GM23338 (cell line): ENCODE measurements around the gene SCML1. TPM values are rescaled to one million over a fixed set of nuclear protein-coding genes. Genes with fewer than 3 reads are reported as not detected.

Source experiments
- ATAC-seq: fragments of 200-7000 bp; cut with Tn5 transposase; 3 replicates; pipeline ENCODE4 v1.9.1; 2020
- DNase-seq: peaks from one replicate; pipeline ENCODE4 v3.0.0-alpha.2; 2015; ENCODE audit warnings: low spot score
- H2AFZ ChIP-seq: fragments of 200-600 bp; sonication (generic); 2 replicates; pipeline ENCODE4 v1.8.0; 2016; ENCODE audit warnings: antibody characterized with exemption, mild to moderate bottlenecking, moderate library complexity
- H3F3A ChIP-seq: fragments of 200-600 bp; sonication (generic); replicated peaks from 2 replicates; pipeline ENCODE4 v1.8.0; 2017; ENCODE audit warnings: antibody characterized with exemption, mixed run types, low read depth
- H3K27ac ChIP-seq: fragments of 200-600 bp; sonication (generic); 2 replicates; pipeline ENCODE4 v1.6.1; 2016; ENCODE audit warnings: low read depth
- H3K27me3 ChIP-seq: fragments of 200-600 bp; sonication (generic); 2 replicates; pipeline ENCODE4 v1.8.0; 2016; ENCODE audit warnings: mild to moderate bottlenecking, mixed run types, moderate library complexity; ENCODE audit not compliant: insufficient read depth
- H3K36me3 ChIP-seq: fragments of 200-600 bp; sonication (generic); 2 replicates; pipeline ENCODE4 v1.8.0; 2016; ENCODE audit warnings: mild to moderate bottlenecking; ENCODE audit not compliant: insufficient read depth
- H3K4me1 ChIP-seq: fragments of 200-600 bp; sonication (generic); 2 replicates; pipeline ENCODE4 v1.8.0; 2016; ENCODE audit warnings: mild to moderate bottlenecking, moderate library complexity; ENCODE audit not compliant: insufficient read depth
- H3K4me2 ChIP-seq: fragments of 200-600 bp; sonication (generic); 2 replicates; pipeline ENCODE4 v1.7.1; 2017; ENCODE audit warnings: mixed run types
- H3K4me3 ChIP-seq: fragments of 200-600 bp; sonication (generic); 2 replicates; pipeline ENCODE4 v1.6.1; 2016; ENCODE audit warnings: mixed run types
- H3K79me2 ChIP-seq: fragments of 200-600 bp; sonication (generic); replicated peaks from 2 replicates; pipeline ENCODE4 v1.8.0; 2017; ENCODE audit warnings: mild to moderate bottlenecking; ENCODE audit not compliant: insufficient read depth
- H3K9me2 ChIP-seq: fragments of 200-600 bp; sonication (generic); 2 replicates; pipeline ENCODE4 v1.8.0; 2017; ENCODE audit not compliant: insufficient read depth
- H4K20me1 ChIP-seq: fragments of 200-600 bp; sonication (generic); replicated peaks from 2 replicates; pipeline ENCODE4 v1.8.0; 2017; ENCODE audit warnings: mild to moderate bottlenecking; ENCODE audit not compliant: insufficient read depth
- H3K27ac Mint-ChIP-seq: 2 replicates; pipeline ENCODE4 v1.8.0; 2020; ENCODE audit warnings: inconsistent platforms, mild to moderate bottlenecking, moderate library complexity, mixed read lengths
- H3K27me3 Mint-ChIP-seq: 3 replicates; pipeline ENCODE4 v1.8.0; 2022; ENCODE audit warnings: low read depth, mild to moderate bottlenecking, moderate library complexity, mixed read lengths, inconsistent platforms; ENCODE audit not compliant: insufficient read depth, poor library complexity
- H3K36me3 Mint-ChIP-seq: 3 replicates; pipeline ENCODE4 v1.8.0; 2021; ENCODE audit warnings: low read depth, mild to moderate bottlenecking, inconsistent platforms, moderate library complexity, mixed read lengths
- H3K4me1 Mint-ChIP-seq: 3 replicates; pipeline ENCODE4 v1.8.0; 2020; ENCODE audit warnings: mild to moderate bottlenecking, inconsistent platforms, mixed read lengths
- H3K4me3 Mint-ChIP-seq: 3 replicates; pipeline ENCODE4 v1.8.0; 2021; ENCODE audit warnings: moderate library complexity, mild to moderate bottlenecking, inconsistent platforms, mixed read lengths
- H3K9me3 Mint-ChIP-seq: 3 replicates; pipeline ENCODE4 v1.8.0; 2020; ENCODE audit warnings: moderate library complexity, mild to moderate bottlenecking, inconsistent platforms, mixed read lengths
- ZNF331 ChIP-seq: fragments of 250-450 bp; sonication (Bioruptor Pico); IDR thresholded peaks from 2 replicates; pipeline ENCODE4 v1.5.0; 2020; ENCODE audit warnings: low read depth, mild to moderate bottlenecking, moderate library complexity
- polyA plus RNA-seq: library from polyadenylated mRNA; unstranded; fragments of >200 nt; fragmentation: Nextera tagmentation; extraction: Ambion mirVana; gene quantifications from 2 replicates; pipeline ENCODE4 v1.2.1, GENCODE V29; 2016
- total RNA-seq: library from RNA; depleted of rRNA; stranded (reverse); fragments of >200 nt; shearing (Covaris generic); gene quantifications from 2 replicates; pipeline ENCODE4 v1.2.3, GENCODE V29; 2014
- TF ChIP-seq, protein P1 (sequence below): IDR thresholded peaks from one replicate; pipeline ENCODE4 v1.6.1; 2018; ENCODE audit warnings: antibody characterized with exemption; ENCODE audit not compliant: unreplicated experiment
- TF ChIP-seq, protein P2 (sequence below), 2 experiments: fragments of 200-600 bp in 1 of 2; sonication (generic) in 1 of 2; conservative IDR thresholded peaks; 2 replicates each; pipeline versions ENCODE4 v1.5.1 to v1.6.1; 2016 to 2017; ENCODE audit warnings: antibody characterized with exemption in 2 of 2, low read depth in 2 of 2, mild to moderate bottlenecking in 2 of 2, moderate library complexity in 1 of 2
- TF ChIP-seq, protein P3 (sequence below): fragments of 250-450 bp; sonication (Bioruptor Pico); IDR thresholded peaks from 2 replicates; pipeline ENCODE4 v1.5.0; 2020; ENCODE audit warnings: mild to moderate bottlenecking, moderate library complexity

Gene SCML1
- total and polyA plus RNA-seq, 2 experiments from 2014 or later: 5.4 to 6.4 TPM

DNA sequence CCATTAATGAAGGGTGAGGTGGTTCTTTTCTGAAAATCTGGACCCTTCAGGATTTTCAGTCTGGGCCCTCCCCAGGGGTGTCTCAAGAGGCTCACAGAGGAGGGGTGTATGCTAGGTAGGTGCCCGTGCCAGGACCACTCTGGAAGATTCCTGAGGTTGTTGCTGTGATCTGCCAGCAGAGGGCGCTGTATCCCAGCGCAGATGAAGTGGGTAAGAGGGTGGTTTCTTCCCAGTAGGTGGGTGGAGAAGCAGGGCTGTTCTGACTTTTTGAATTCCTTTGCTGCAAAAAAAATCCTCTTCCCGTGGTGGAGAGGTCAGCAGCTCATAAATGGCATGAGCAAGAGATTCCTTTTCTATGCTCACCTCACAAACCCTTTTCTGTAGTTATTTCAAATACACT, 51.1 kb downstream of the SCML1 start:
- no peaks in the 10 kb centered on the region for H3K27me3 ChIP-seq
- peak; percentile 60 for DNase-seq
- H3F3A ChIP-seq: no peaks in the 10 kb centered on the region
- no peak overlapping the region for H3K4me2 ChIP-seq
- no peak overlapping the region for H3K27ac ChIP-seq
- no peaks in the 10 kb centered on the region for H3K79me2 ChIP-seq
- no peak overlapping the region for H2AFZ ChIP-seq
- H3K36me3 ChIP-seq: no peaks in the 10 kb centered on the region
- H3K4me3 Mint-ChIP-seq: no peak overlapping the region
- H3K4me1 ChIP-seq: no peaks in the 10 kb centered on the region
- no peak for TF ChIP-seq ZNF331 (CRISPR knock-in tag)
- TF ChIP-seq, protein P1, sequence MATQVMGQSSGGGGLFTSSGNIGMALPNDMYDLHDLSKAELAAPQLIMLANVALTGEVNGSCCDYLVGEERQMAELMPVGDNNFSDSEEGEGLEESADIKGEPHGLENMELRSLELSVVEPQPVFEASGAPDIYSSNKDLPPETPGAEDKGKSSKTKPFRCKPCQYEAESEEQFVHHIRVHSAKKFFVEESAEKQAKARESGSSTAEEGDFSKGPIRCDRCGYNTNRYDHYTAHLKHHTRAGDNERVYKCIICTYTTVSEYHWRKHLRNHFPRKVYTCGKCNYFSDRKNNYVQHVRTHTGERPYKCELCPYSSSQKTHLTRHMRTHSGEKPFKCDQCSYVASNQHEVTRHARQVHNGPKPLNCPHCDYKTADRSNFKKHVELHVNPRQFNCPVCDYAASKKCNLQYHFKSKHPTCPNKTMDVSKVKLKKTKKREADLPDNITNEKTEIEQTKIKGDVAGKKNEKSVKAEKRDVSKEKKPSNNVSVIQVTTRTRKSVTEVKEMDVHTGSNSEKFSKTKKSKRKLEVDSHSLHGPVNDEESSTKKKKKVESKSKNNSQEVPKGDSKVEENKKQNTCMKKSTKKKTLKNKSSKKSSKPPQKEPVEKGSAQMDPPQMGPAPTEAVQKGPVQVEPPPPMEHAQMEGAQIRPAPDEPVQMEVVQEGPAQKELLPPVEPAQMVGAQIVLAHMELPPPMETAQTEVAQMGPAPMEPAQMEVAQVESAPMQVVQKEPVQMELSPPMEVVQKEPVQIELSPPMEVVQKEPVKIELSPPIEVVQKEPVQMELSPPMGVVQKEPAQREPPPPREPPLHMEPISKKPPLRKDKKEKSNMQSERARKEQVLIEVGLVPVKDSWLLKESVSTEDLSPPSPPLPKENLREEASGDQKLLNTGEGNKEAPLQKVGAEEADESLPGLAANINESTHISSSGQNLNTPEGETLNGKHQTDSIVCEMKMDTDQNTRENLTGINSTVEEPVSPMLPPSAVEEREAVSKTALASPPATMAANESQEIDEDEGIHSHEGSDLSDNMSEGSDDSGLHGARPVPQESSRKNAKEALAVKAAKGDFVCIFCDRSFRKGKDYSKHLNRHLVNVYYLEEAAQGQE: no peak
- TF ChIP-seq, protein P2, sequence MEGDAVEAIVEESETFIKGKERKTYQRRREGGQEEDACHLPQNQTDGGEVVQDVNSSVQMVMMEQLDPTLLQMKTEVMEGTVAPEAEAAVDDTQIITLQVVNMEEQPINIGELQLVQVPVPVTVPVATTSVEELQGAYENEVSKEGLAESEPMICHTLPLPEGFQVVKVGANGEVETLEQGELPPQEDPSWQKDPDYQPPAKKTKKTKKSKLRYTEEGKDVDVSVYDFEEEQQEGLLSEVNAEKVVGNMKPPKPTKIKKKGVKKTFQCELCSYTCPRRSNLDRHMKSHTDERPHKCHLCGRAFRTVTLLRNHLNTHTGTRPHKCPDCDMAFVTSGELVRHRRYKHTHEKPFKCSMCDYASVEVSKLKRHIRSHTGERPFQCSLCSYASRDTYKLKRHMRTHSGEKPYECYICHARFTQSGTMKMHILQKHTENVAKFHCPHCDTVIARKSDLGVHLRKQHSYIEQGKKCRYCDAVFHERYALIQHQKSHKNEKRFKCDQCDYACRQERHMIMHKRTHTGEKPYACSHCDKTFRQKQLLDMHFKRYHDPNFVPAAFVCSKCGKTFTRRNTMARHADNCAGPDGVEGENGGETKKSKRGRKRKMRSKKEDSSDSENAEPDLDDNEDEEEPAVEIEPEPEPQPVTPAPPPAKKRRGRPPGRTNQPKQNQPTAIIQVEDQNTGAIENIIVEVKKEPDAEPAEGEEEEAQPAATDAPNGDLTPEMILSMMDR (conservative IDR thresholded peaks at IDR 0.05; ENCODE audit: low read depth in 2 of 2): peak; percentile 64 to 84
- TF ChIP-seq, protein P3, sequence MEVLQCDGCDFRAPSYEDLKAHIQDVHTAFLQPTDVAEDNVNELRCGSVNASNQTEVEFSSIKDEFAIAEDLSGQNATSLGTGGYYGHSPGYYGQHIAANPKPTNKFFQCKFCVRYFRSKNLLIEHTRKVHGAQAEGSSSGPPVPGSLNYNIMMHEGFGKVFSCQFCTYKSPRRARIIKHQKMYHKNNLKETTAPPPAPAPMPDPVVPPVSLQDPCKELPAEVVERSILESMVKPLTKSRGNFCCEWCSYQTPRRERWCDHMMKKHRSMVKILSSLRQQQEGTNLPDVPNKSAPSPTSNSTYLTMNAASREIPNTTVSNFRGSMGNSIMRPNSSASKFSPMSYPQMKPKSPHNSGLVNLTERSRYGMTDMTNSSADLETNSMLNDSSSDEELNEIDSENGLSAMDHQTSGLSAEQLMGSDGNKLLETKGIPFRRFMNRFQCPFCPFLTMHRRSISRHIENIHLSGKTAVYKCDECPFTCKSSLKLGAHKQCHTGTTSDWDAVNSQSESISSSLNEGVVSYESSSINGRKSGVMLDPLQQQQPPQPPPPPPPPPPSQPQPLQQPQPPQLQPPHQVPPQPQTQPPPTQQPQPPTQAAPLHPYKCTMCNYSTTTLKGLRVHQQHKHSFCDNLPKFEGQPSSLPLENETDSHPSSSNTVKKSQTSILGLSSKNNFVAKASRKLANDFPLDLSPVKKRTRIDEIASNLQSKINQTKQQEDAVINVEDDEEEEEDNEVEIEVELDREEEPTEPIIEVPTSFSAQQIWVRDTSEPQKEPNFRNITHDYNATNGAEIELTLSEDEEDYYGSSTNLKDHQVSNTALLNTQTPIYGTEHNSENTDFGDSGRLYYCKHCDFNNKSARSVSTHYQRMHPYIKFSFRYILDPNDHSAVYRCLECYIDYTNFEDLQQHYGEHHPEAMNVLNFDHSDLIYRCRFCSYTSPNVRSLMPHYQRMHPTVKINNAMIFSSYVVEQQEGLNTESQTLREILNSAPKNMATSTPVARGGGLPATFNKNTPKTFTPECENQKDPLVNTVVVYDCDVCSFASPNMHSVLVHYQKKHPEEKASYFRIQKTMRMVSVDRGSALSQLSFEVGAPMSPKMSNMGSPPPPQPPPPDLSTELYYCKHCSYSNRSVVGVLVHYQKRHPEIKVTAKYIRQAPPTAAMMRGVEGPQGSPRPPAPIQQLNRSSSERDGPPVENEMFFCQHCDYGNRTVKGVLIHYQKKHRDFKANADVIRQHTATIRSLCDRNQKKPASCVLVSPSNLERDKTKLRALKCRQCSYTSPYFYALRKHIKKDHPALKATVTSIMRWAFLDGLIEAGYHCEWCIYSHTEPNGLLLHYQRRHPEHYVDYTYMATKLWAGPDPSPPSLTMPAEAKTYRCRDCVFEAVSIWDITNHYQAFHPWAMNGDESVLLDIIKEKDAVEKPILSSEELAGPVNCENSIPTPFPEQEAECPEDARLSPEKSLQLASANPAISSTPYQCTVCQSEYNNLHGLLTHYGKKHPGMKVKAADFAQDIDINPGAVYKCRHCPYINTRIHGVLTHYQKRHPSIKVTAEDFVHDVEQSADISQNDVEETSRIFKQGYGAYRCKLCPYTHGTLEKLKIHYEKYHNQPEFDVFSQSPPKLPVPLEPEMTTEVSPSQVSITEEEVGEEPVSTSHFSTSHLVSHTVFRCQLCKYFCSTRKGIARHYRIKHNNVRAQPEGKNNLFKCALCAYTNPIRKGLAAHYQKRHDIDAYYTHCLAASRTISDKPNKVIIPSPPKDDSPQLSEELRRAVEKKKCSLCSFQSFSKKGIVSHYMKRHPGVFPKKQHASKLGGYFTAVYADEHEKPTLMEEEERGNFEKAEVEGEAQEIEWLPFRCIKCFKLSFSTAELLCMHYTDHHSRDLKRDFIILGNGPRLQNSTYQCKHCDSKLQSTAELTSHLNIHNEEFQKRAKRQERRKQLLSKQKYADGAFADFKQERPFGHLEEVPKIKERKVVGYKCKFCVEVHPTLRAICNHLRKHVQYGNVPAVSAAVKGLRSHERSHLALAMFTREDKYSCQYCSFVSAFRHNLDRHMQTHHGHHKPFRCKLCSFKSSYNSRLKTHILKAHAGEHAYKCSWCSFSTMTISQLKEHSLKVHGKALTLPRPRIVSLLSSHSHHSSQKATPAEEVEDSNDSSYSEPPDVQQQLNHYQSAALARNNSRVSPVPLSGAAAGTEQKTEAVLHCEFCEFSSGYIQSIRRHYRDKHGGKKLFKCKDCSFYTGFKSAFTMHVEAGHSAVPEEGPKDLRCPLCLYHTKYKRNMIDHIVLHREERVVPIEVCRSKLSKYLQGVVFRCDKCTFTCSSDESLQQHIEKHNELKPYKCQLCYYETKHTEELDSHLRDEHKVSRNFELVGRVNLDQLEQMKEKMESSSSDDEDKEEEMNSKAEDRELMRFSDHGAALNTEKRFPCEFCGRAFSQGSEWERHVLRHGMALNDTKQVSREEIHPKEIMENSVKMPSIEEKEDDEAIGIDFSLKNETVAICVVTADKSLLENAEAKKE (CRISPR knock-in tag): no peak
- H3K9me3 Mint-ChIP-seq: peaks cover 14% of the 10 kb centered on the region; the same call in 2 of the 3 replicates
- H3K4me1 Mint-ChIP-seq: peaks cover 11% of the 10 kb centered on the region
- H3K27me3 Mint-ChIP-seq: peaks cover 18% of the 10 kb centered on the region
- H3K9me2 ChIP-seq: no peaks in the 10 kb centered on the region
- H4K20me1 ChIP-seq: no peaks in the 10 kb centered on the region
- peak; percentile 95 for ATAC-seq
- H3K4me3 ChIP-seq: no peak overlapping the region
- H3K27ac Mint-ChIP-seq: no peak overlapping the region
- peaks cover 10% of the 10 kb centered on the region; the same call in 2 of the 3 replicates for H3K36me3 Mint-ChIP-seq
